Endothelial cell of umbilical vein (primary cell): Measurements from ENCODE around the gene TSPAN4. TPM values are rescaled to one million over a fixed set of nuclear protein-coding genes. Genes with fewer than 3 reads are reported as not detected.

ENCODE experiments used
- BruUV-seq: library from RNA; stranded (reverse); fragments of 400-500 nt; replicated peaks from 2 replicates; lab custom pipeline; 2021; lab: Mats Ljungman, UMichigan
- CTCF ChIA-PET: fragments of 300-600, 350-600 bp; sonication (Branson Sonifier 250); formaldehyde crosslinking; loops from one replicate; lab custom pipeline; 2021; ENCODE audit warnings: antibody characterized with exemption, inconsistent platforms; lab: Charles Lee
- POLR2A ChIA-PET: fragments of 300-600, 350-600 bp; sonication (Branson Sonifier 250); formaldehyde crosslinking; loops from one replicate; lab custom pipeline; 2021; ENCODE audit warnings: antibody characterized with exemption, inconsistent platforms; lab: Charles Lee
- DNase-seq: peaks from one replicate; pipeline ENCODE4 v3.0.0-alpha.2; 2011; ENCODE audit warnings: low read depth, low spot score
- FAIRE-seq: peaks from 2 replicates; lab custom pipeline; 2011; peaks lifted over from hg19 to GRCh38; lab: Jason Lieb, UNC
- H2AFZ ChIP-seq: 2 replicates; pipeline ENCODE4 v1.6.0; 2012; ENCODE audit warnings: low read depth, low read length, control low read depth, inconsistent platforms
- H3K27ac ChIP-seq: 2 replicates; pipeline ENCODE4 v1.5.1; 2011; ENCODE audit warnings: low read depth, mild to moderate bottlenecking, control low read depth, low read length, moderate library complexity; ENCODE audit not compliant: insufficient read depth
- H3K27me3 ChIP-seq, 2 experiments: 2 replicates each; pipeline versions ENCODE4 v1.6.0 to v1.6.1; 2011; ENCODE audit warnings: low read length in 2 of 2, mixed read lengths in 1 of 2; ENCODE audit not compliant: control insufficient read depth in 2 of 2, insufficient read depth in 2 of 2
- H3K36me3 ChIP-seq, 2 experiments: 2 replicates in 1 of 2; 3 replicates in 1 of 2; pipeline ENCODE4 v1.5.1; 2011; ENCODE audit warnings: low read length in 2 of 2, mild to moderate bottlenecking in 1 of 2, moderate library complexity in 1 of 2; ENCODE audit not compliant: control insufficient read depth in 2 of 2, insufficient read depth in 2 of 2; ENCODE audit errors: extremely low read depth in 1 of 2
- H3K4me1 ChIP-seq: 3 replicates; pipeline ENCODE4 v1.5.1; 2011; ENCODE audit warnings: mild to moderate bottlenecking, low read length; ENCODE audit not compliant: control insufficient read depth, insufficient read depth; ENCODE audit errors: extremely low read depth
- H3K4me2 ChIP-seq: 2 replicates; pipeline ENCODE4 v1.6.1; 2011; ENCODE audit warnings: low read length, control low read depth, mixed read lengths; ENCODE audit not compliant: insufficient read depth
- H3K4me3 ChIP-seq, 3 experiments: fragments of 200-600 bp in 1 of 3; sonication (generic), shearing (Covaris generic) in 1 of 3; replicated peaks in 1 of 3; 2 replicates each; pipeline ENCODE4 v1.5.1; 2011 to 2016; ENCODE audit warnings: control low read depth in 3 of 3, low read length in 3 of 3, mild to moderate bottlenecking in 2 of 3, inconsistent platforms in 1 of 3, low read depth in 1 of 3, moderate library complexity in 1 of 3; ENCODE audit not compliant: insufficient read depth in 1 of 3
- H3K79me2 ChIP-seq: 2 replicates; pipeline ENCODE4 v1.6.0; 2012; ENCODE audit warnings: low read length, inconsistent platforms; ENCODE audit not compliant: control insufficient read depth, insufficient read depth
- H3K9ac ChIP-seq: replicated peaks from 2 replicates; pipeline ENCODE3; 2011; ENCODE audit warnings: low read length, control low read depth; ENCODE audit not compliant: insufficient read depth; ENCODE audit errors: extremely low read depth
- H3K9me1 ChIP-seq: replicated peaks from 3 replicates; pipeline ENCODE4 v1.6.0; 2011; ENCODE audit warnings: mild to moderate bottlenecking, low read length; ENCODE audit not compliant: control insufficient read depth, insufficient read depth; ENCODE audit errors: extremely low read depth
- H3K9me3 ChIP-seq: replicated peaks from 2 replicates; pipeline ENCODE4 v1.5.1; 2012; ENCODE audit warnings: low read length, inconsistent platforms; ENCODE audit not compliant: control insufficient read depth, insufficient read depth
- H4K20me1 ChIP-seq: replicated peaks from 2 replicates; pipeline ENCODE3; 2011; ENCODE audit warnings: mild to moderate bottlenecking, low read length; ENCODE audit not compliant: control insufficient read depth, insufficient read depth; ENCODE audit errors: extremely low read depth
- EZH2 ChIP-seq: IDR thresholded peaks from 2 replicates; pipeline ENCODE4 v1.6.1; 2012; ENCODE audit warnings: borderline replicate concordance, low read depth, mild to moderate bottlenecking, moderate library complexity, low read length, inconsistent platforms; ENCODE audit not compliant: severe bottlenecking
- FOS ChIP-seq: IDR thresholded peaks from 2 replicates; pipeline ENCODE4 v1.6.1; 2011; ENCODE audit warnings: mild to moderate bottlenecking, low read length, moderate library complexity, borderline replicate concordance; ENCODE audit not compliant: insufficient read depth
- GATA2 ChIP-seq: IDR thresholded peaks from 2 replicates; pipeline ENCODE4 v1.7.0; 2011; ENCODE audit warnings: low read depth, mild to moderate bottlenecking, moderate library complexity, mixed read lengths, low read length; ENCODE audit not compliant: insufficient read length, insufficient read depth
- JUN ChIP-seq: IDR thresholded peaks from 2 replicates; pipeline ENCODE4 v1.6.1; 2011; ENCODE audit warnings: borderline replicate concordance, low read depth; ENCODE audit not compliant: insufficient read length, insufficient read depth
- MYC ChIP-seq: IDR thresholded peaks from one replicate; pipeline ENCODE4 v1.6.1; 2011; ENCODE audit warnings: mild to moderate bottlenecking, low read depth, low read length
- POLR2A ChIP-seq: IDR thresholded peaks from 2 replicates; pipeline ENCODE4 v1.6.1; 2012; ENCODE audit warnings: low read depth, mild to moderate bottlenecking, control low read depth, low read length
- POLR2AphosphoS5 ChIP-seq: IDR thresholded peaks from 2 replicates; pipeline ENCODE4 v1.6.1; 2012; ENCODE audit warnings: low read depth, mild to moderate bottlenecking, control low read depth, low read length, moderate library complexity; ENCODE audit not compliant: insufficient read depth
- dilution Hi-C: fragments of 300-500 bp; cut with MboI; formaldehyde crosslinking; loops from one replicate; pipeline ENCODE4 v1.15.0; 2019; ENCODE audit warnings: low sequenced_read_pairs; ENCODE audit not compliant: extremely low pct_ligation_motif_present
- intact Hi-C: fragments of 100-400 bp; cut with micrococcal nuclease; formaldehyde crosslinking; loops from one replicate; pipeline ENCODE4 v1.10.0; 2022
- polyA plus RNA-seq, 4 experiments: library from polyadenylated mRNA; depleted of rRNA in 3 of 4; stranded (reverse) in 3 of 4; unstranded in 1 of 4; fragments of >200 nt; gene quantifications; 2 replicates each; pipeline versions ENCODE4 v1.2.1 to v1.2.3, GENCODE V29; 2011 to 2012; ENCODE audit warnings: missing spikeins in 1 of 4
- total RNA-seq: library from RNA; stranded (reverse); gene quantifications from 2 replicates; pipeline ENCODE4 v1.2.3, GENCODE V29; 2021
- TF ChIP-seq, protein P1 (sequence below), 2 donors: IDR thresholded peaks; 1 replicate in 1 of 2; 2 replicates in 1 of 2; pipeline ENCODE4 v1.5.1; 2011; ENCODE audit warnings: low read length in 2 of 2, mild to moderate bottlenecking in 2 of 2, moderate library complexity in 2 of 2, control low read depth in 1 of 2, inconsistent platforms in 1 of 2, low read depth in 1 of 2; ENCODE audit not compliant: insufficient read depth in 1 of 2; ENCODE audit errors: extremely low read depth in 1 of 2
- TF ChIP-seq, protein P2 (sequence below): IDR thresholded peaks from 2 replicates; pipeline ENCODE4 v1.6.1; 2011; ENCODE audit not compliant: insufficient read depth, insufficient read length

Gene TSPAN4
- total and polyA plus RNA-seq, 2 donors (not counting 3 experiments of a cell fraction or from before 2014, with no cell fraction given) = 114 to 199 TPM

DNA sequence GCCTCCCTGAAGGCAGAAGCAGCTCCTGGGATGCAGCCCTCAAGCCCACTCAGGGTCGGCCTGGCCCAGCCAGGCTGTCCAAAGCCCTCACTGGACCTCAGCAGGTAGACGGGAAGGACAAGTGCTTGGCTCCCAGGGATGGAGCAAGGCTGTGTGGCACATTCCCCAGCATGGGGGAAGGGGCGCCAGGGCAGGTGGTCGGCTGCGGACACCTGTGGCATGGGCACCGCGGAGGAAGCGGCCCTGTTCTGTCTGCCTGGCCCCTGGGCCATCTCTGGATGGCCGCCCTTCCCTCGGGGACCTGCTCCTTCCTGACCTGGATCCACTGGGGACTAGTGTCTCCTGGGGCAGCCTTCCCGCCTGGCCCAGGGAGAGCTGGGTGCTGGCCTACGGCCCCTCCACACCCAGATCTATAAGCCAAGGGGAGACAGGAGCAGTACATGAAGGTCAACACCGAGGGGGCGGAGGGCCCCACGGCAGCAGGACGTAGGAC, 42.0 kb downstream of the TSPAN4 start:
- BruUV-seq = no TSS peak
- dilution Hi-C loops (no loop called here), intact Hi-C loops (no loop called here)
- Histone ChIP-seq H3K27me3 (no peaks in the 10 kb centered on the region), H3K9ac (no peak overlapping the region), H3K9me1 (no peaks in the 10 kb centered on the region), H2AFZ (no peak overlapping the region), H3K4me1 (no peaks in the 10 kb centered on the region), H3K4me2 (no peak overlapping the region), H3K9me3 (no peaks in the 10 kb centered on the region), H3K27ac (no peak overlapping the region), H3K4me3 (no peak overlapping the region), H4K20me1 (no peaks in the 10 kb centered on the region), H3K36me3 (peaks cover under 1 to 5% of the 10 kb centered on the region in 2 experiments), H3K79me2 (no peaks in the 10 kb centered on the region)
- POLR2A ChIA-PET = no interaction called here
- TF ChIP-seq MYC (no peak), POLR2A (no peak), POLR2AphosphoS5 (no peak), FOS (no peak), GATA2 (no peak), JUN (no peak), EZH2 (no peak)
- TF ChIP-seq, protein P1, sequence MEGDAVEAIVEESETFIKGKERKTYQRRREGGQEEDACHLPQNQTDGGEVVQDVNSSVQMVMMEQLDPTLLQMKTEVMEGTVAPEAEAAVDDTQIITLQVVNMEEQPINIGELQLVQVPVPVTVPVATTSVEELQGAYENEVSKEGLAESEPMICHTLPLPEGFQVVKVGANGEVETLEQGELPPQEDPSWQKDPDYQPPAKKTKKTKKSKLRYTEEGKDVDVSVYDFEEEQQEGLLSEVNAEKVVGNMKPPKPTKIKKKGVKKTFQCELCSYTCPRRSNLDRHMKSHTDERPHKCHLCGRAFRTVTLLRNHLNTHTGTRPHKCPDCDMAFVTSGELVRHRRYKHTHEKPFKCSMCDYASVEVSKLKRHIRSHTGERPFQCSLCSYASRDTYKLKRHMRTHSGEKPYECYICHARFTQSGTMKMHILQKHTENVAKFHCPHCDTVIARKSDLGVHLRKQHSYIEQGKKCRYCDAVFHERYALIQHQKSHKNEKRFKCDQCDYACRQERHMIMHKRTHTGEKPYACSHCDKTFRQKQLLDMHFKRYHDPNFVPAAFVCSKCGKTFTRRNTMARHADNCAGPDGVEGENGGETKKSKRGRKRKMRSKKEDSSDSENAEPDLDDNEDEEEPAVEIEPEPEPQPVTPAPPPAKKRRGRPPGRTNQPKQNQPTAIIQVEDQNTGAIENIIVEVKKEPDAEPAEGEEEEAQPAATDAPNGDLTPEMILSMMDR (IDR thresholded peaks at IDR 0.05; ENCODE audit: extremely low read depth in 1 of 2, insufficient read depth in 1 of 2, low read depth in 1 of 2, low read length in 2 of 2) = no peak
- TF ChIP-seq, protein P2, sequence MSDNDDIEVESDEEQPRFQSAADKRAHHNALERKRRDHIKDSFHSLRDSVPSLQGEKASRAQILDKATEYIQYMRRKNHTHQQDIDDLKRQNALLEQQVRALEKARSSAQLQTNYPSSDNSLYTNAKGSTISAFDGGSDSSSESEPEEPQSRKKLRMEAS = no peak
- FAIRE-seq (no peak), DNase-seq (no peak)
- CTCF ChIA-PET = no interaction called here
